GM12872 (cell line): ENCODE results near the gene STMN3.

ENCODE experiments used
- TF ChIP-seq, protein P1 (sequence below): IDR thresholded peaks from 3 replicates; pipeline ENCODE4 v1.5.1; 2011; ENCODE audit warnings: low read depth, mild to moderate bottlenecking, low read length, moderate library complexity; ENCODE audit not compliant: insufficient read depth

Gene STMN3

GRCh38 chr20:63653041-63653973, at the start of gene STMN3:
Gene STMN3, minus strand, starts transcription at chr20:63653424. Its CDS starts 79 bp downstream, at chr20:63653345.
- TF ChIP-seq, protein P1, sequence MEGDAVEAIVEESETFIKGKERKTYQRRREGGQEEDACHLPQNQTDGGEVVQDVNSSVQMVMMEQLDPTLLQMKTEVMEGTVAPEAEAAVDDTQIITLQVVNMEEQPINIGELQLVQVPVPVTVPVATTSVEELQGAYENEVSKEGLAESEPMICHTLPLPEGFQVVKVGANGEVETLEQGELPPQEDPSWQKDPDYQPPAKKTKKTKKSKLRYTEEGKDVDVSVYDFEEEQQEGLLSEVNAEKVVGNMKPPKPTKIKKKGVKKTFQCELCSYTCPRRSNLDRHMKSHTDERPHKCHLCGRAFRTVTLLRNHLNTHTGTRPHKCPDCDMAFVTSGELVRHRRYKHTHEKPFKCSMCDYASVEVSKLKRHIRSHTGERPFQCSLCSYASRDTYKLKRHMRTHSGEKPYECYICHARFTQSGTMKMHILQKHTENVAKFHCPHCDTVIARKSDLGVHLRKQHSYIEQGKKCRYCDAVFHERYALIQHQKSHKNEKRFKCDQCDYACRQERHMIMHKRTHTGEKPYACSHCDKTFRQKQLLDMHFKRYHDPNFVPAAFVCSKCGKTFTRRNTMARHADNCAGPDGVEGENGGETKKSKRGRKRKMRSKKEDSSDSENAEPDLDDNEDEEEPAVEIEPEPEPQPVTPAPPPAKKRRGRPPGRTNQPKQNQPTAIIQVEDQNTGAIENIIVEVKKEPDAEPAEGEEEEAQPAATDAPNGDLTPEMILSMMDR: no peak

DNA sequence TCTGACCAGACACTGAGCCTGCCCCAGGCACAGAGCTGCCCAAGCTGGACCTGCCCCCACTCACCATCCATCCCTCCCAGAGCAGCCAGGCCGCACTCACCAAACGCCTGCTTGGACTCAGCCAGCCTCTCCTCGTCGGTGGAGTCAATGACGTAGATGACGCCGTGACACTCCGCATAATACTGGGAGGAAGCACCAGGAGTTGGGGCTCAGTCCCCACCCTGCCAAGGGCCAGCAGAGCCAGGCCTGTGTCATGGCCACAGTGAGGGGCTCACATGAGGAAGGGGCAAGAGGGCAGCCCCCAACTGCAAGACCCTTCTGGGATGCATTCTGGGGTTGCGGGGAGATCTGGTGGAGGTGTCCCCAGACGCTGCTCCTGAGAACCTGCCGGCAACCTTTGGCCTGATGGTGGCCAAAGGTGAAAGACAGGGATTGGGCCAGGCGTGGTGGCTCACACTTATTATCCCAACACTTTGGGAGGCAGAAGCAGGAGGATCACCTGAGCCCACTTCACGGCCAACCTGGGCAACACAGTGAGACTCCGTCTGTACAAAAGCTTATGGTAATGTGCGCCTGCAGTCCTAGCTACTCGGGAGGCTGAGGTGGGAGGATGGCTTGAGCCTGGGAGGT, 48.9 kb upstream of the STMN3 start:
- TF ChIP-seq, protein P1: no peak

GRCh38 chr20:63701329-63702035, 48.3 kb upstream of the STMN3 start:
- TF ChIP-seq, protein P1: no peak

DNA sequence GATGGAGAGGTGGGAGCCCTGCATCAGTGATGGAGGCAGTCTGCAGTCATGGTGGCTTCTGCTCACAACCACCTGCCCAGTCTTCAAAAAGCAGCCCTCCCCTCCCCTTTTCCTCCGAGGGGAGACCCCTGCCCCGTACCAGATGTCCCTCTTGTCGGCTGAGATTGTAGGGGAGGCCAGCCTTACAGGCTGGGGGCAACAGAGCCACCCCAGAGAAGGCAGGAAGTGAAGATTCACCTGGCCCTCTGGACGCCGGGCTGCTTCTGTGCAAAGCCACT, 47.8 kb upstream of the STMN3 start:
- TF ChIP-seq, protein P1: no peak

DNA sequence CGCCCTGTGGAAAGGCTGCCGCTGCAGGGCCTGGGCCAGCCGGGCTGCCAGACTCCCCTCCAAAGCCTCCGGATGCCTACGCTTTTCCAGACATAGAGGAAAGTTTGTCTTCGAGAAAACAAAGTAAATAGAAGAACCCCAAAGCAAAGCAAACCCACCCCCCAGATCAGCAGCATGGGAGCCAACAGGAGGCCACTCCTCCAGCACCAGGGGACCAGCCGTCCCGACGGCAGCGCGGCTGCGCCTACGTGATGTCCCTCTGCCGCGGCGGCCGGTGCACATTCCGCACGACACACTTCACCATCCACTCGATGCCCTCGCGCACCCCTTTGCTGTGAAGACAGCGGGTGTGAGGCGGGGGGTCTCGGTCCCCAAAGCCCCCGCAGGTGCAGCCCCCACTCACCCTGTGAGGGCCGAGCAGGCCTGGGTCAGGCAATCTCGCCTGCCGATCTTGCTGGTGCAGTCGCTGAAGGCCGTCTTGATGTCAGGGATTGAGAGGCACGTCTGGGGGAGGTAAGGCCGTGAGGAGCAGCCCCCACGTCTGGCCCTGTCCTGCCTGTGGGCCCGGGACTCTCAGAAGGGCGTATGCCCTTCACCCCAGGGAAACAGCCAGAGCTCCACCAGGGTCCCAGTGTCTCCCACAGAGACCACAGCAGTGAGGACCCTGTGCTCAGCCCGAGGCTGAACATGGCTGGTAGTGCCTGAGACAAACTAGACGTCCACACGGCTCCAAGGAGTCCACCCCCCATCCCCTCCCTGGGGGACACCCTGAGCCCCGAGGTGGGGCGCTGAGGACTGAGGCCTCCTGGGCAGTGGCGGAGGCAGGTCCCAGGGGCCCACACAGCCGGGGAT, 47.2 kb upstream of the STMN3 start:
- TF ChIP-seq, protein P1: no peak

GRCh38 chr20:63699466-63700198, 46.4 kb upstream of the STMN3 start:
- TF ChIP-seq, protein P1: no peak
